HEK293T (cell line): ENCODE data around the gene CLNS1A.

Source experiments
- CTBP1 ChIP-seq: fragments of 450-650 bp; IDR thresholded peaks from 2 replicates; pipeline ENCODE4 v1.6.1; 2016; ENCODE audit warnings: borderline replicate concordance
- HDGF ChIP-seq: fragments of 450-650 bp; IDR thresholded peaks from 2 replicates; pipeline ENCODE4 v1.6.1; 2017; ENCODE audit warnings: antibody characterized with exemption, borderline replicate concordance
- SP1 ChIP-seq: fragments of 450-650 bp; IDR thresholded peaks from 2 replicates; pipeline ENCODE4 v1.6.1; 2017
- SUZ12 ChIP-seq: fragments of 450-650 bp; IDR thresholded peaks from 2 replicates; pipeline ENCODE4 v1.6.1; 2016; ENCODE audit warnings: mild to moderate bottlenecking

- TF ChIP-seq CTBP1 (no peak), HDGF (no peak), SP1 (no peak), SUZ12 (no peak)
Observed at GRCh38 chr11:77590194-77590782, 47.3 kb downstream of the CLNS1A start.
